ENCODE results near the gene RILPL2.

DNA sequence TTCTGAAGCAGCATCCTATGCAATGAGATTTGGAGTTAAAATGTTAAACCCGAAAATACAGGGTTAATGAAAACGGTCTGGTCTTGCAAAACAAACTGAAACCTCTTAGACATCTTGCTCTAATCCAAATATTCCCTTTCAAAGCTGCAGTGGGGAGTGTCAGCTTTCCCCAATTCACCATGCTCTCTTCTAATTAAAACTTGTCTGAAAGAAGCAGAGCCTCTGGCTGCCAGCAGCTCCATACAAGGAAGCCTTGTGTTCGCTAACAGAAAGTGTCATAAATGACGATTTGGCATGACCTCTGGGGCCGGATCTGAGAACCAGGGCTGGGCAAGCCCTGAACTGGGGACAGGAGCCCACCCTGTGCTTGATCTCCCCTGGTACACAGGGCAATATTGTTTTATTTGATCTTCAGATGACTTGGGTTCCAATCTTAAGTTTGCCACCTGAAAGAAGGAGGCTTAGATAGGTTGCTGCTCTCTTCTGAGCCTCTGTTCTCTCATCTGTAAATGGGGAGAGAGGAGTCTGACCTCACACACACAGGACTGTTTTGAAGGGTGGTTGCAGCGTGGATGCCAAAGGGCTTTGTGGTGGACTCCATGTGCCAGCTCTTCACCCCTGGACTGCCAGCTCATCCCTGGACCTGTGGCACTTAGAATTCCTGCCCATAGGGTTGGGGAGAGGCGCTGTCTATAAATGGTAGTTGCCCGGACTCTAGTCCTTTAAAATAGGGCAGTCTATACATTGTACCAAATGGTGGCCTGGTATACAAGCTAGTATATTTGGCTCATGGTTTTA lies 44.7 kb downstream of the RILPL2 start:
- TF ChIP-seq POLR2AphosphoS5 (IDR thresholded peaks at IDR 0.05), result no peak
- TF ChIP-seq, protein P1, sequence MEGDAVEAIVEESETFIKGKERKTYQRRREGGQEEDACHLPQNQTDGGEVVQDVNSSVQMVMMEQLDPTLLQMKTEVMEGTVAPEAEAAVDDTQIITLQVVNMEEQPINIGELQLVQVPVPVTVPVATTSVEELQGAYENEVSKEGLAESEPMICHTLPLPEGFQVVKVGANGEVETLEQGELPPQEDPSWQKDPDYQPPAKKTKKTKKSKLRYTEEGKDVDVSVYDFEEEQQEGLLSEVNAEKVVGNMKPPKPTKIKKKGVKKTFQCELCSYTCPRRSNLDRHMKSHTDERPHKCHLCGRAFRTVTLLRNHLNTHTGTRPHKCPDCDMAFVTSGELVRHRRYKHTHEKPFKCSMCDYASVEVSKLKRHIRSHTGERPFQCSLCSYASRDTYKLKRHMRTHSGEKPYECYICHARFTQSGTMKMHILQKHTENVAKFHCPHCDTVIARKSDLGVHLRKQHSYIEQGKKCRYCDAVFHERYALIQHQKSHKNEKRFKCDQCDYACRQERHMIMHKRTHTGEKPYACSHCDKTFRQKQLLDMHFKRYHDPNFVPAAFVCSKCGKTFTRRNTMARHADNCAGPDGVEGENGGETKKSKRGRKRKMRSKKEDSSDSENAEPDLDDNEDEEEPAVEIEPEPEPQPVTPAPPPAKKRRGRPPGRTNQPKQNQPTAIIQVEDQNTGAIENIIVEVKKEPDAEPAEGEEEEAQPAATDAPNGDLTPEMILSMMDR (IDR thresholded peaks at IDR 0.05), result no peak

Measured in esophagus muscularis mucosa (tissue), 3 donors.